ENCODE results near the gene LMO1.

LMO1 gene

DNA sequence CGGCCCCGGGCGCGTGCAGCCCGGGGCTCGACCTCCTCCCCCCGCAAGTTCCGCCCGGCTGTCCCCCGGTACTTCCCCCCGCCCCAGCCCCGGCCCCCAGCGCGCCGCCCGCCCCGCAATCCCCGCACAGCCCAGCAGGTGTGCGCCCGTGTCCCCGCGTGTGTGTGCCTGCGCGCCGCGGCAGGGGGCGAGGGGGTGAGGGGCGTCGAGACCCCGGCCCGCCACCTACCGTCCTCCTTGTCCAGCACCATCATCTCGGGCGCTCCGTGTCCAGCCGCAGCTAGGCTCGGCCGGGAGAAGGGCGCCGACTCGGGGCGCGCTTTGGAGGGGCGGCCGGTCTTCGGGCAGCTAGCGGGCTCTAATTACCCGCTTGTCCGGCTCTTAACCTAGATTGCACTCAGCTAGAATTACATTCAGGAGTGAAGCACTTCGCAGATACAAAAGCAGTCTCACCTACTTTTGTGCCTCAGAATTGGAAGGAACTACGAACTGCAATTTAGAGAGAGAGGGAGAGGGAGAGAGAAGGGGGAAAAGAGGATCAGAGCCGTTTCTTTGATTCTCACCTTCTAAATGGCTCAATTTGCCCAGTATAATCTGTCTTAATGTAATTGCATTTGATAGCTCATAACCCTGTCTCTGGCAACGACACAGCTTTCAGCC is 439 bp downstream of the LMO1 start:
- no peak for DNase-seq

DNA sequence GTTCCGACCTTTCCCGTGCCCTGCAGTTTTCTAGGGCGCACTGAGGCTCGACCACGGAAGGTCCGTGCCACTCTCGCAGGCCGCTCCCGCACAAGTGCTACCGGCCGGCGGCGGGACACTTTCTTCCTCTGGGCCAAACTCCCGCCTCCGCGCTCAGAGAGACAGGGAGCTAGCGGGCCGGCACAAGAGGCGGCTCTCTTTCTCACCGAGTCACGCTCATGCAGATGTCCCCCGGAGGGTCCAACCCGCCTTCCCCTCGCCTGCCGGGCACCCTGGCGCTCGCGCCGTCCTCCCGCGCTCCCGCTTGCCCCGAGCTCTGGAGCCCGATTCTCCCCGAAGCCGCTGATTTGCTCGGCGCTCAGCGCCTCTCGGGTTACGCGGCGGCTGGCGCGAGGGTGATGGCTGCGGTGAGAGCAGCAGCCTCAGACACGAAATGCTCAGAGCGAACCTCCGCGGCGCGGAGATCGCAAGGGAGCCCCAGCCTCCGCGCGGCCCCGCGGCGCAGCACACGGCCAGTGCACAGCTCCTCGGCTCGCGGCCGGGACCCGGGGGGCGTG is 1.0 kb downstream of the LMO1 start:
- peak; percentile 56 for DNase-seq

DNA sequence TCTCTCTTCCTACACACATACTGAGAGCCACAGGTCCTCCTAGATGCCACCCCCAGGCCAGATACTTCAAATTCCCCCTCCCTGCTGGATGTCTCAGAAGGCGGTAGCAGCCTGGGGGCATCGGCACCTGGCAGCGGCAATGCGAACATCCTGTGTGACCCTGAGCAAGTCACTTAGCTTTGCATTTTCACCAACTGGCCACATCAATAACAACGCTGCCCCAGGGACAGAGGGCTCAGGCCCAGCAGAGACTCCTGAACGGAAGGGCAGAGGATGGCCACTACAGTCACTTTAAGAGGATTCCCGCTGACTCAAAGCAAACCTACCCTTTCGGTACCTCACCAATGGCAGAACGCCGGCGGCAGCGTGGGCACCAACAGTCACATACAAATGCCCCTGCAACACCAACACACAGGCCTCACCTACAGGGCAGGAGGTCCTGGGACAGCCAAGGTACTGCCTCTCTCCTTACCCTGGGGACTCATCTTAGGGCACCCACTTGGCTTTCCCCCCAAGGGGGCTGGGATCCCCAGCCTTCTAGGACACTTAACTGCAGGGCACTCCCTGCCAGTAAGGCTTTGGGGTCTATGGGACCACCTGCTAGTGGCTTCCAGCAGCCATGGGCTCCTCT is 1.6 kb downstream of the LMO1 start:
- DNase-seq: no peak

DNA sequence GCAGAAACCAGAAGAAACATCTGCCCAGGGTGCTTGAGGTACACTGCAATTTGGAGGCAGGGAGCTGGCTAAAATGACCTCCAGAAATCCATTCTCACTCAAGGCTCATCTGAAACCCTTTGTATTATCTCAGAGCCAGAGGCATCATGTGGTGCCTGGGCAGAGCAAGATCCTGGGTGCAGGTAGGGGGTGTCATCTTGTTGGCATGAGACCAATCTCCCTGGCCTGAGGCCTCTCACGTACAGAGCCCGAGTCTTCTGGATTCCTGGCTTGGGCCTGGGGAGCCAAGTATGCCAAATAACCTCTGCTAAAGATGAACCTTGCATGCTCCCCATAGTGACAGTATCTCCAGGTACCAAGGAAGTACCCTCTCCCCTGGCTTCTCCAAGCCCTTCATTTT is 2.4 kb downstream of the LMO1 start:
- DNase-seq: no peak

DNA sequence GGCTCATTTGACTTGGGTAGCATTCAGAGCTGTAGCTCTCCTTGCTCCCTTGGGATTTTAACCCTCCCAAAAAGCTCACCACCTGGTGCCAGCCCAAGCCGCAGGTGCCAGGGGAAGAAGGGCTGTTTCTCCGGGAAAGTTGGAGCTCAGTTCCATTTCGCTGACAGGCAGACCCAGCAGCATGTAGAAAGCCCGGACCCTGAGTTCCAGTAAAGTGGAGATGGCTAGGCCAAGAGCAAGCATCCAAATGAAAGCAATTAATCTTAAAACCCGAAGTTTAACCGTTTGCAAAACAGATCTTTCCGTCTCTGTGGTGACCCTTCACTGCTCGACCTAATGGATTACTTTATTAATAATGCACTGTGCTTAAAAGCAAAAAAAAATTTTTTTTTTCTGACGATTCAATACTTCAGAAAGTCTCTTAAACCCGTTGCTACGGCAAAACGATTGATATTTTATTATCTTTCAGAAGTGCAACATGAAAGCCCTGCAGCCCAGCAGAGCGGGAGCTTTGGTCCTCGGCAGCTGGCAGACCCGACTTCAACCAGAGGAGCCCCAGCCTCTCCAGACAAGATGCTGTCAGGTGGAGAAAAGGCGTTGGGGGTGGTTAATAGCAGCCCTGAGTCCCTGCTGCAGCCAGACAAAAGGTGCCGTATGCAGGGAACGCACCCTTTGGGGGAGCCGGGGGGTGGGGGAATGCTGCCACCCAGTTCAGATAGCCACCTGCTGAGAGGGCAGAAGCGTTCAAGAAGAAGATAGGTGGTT is 3.3 kb downstream of the LMO1 start:
- no peak for DNase-seq

DNA sequence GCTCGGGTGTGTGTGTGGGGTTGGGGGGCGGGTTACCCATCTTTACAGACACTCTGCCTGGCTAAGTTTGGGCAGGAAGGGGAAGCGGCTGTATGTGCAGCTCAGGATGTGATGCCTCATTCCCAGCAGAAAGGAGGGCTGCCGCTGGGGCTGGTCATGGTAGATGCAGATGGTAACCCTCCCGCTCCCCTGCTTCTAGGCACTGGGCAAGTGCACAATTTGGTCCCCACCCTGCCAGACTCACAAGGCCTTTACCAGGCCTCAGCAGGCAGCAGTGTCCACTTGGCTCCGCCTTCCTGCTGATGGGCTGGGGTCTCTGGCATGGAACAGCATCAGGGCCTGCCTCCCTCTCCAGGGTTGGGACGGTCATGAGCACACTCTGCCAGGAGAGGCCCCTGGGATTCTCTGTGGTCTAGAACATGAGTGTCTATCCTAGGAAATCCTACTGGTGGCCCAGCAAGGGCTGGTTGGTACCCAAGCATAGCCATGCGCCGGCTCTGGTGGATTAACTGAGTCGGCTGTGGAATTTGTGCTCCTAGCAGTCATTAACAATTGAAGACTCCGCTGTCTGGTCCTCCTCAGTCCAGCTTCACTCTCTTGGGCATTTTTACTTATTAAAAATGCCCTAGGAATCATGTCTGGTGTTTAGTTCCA is 4.2 kb downstream of the LMO1 start:
- DNase-seq: no peak

DNA sequence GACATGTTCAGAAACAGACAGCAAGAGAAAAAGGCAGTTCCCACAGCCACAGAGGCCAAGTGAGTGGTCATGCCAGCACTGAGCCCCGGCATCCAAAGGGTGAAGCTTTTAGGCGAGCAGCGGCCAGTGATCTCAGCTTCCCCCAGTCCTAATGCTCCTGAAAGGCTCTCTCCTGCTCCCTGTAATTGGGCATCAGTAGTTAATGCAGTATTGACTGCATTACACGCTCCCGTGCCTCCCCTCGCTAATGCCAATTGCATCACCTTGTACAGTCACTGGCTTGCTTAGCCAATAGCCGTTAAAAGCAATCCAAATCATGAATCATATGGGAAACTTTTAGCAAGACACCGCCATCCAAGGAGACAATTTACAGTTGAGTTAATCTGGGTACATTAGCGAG is 4.9 kb downstream of the LMO1 start:
- peak; percentile 60 for DNase-seq

DNA sequence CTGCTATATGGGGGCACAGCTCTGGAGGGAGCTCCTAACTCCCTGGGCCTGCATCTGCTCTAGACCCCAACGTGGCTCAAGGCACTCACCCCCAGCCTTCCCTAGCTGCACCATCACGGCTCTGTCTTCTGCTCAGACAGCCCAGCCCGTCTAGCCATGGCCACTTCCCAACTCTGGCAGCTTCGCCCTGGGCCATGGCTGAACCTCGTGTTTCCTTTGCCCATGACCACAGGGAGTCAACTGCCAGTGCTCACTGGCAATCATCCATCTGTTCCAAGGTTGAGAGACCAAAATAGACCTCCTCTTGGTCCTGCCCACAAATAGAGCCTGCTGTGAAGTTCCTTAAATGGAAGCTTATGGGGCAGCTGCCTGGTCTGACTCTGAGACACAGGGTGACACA is 5.4 kb downstream of the LMO1 start:
- DNase-seq: no peak

DNA sequence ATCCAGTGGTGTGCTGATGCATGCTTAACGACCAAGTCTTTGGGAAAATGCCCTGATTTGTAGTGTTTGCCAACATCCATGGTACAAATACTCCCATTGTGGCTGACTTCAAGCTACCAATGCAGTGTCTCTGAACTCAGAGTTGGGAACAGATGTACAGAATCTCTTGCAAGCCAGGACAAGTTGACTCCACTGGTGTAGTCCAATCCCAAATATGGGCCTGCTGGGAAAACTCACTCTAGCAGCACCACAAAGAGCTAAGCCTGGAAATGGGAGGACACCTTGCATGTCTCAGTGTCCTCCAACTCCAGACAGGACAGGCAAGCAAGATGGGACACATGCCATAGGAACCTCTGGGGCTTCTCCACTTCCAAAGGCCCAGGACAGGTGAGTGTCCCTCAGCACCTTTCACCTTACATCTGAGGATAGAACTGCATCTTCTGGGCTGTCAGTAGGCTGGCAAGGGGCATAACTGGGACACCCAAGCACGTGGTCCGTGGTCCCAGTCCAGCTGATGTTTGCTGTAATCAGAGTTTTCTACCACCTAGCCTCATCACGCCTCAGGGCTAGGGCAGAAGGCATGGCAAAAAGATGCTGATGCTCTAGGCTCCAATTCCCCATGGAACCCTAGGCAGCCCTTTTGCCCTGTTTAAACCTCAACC is 6.5 kb downstream of the LMO1 start:
- no peak for DNase-seq

DNA sequence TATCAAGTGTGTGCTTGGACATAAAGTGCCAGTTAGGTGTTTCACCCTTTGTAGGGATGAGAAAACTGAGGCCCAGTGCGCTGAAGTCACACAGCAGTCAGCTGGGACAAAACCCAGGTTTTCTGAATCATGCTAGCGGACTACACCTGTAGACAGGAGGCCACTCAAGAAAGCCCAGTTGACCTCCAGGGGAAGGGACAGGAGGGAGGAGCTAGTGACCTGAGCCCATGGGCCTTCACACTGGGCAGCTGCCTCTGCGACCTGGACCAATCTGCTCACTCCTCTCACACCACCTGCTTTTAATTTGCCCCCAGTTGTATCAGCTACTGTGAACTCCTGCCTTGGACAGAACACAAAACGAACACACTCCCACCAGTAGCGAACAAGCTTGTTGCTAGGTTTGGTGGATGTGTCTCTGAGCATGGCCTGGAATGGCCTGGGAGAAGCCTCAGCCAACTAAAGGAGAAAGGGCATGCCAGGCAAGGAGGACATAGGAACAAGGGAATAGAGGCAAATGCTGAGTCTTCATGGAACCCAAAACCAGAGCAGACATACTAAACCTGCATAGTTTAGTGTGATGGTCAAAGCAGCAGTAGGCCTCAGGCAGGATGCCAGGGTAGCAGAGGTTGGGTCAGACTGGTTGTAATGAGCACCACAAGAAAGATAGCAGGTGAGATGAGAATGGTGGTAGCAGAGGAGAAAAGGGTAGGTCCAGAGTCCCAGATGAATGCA is 7.2 kb downstream of the LMO1 start:
- no peak for DNase-seq

DNA sequence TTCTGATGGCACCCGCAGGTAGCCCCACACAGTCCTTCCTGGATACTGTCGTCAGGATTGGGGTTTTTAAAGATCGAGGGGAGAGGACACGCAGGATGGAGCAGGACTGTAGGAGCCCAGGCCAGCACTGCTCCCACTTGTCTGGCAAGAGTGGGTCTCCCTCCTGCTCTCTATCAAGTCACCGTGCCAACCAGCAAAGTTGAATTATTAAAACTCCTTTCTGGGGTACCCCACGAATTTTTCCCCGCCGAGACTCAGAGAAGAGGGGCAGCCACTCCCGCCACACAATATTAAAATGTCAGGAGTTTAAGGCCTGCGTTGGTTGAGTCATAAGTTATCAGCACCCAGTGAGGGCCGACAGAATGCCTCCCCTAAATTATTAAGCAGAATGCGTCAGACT is 10.1 kb downstream of the LMO1 start:
- no peak for DNase-seq

DNA sequence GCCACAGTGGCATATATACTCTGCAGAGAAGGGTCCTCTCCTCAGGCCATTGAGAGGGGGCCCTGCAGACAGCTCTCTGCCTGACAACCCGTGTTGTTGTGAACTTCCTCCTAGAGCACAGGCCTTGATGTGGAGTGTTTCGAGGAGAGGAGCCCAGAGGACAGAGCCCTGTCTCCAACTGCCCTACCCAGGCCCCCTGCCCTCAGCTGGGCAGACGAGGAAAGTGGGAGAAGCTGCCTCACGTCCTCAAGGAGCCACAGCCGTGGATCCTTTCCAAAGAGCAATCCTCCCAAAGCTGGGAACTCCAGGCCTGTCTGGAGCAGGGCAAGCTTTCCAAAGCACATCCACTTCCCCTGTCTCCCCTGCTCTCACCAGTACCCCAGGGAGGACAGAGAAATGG is 10.7 kb downstream of the LMO1 start:
- no peak for DNase-seq

DNA sequence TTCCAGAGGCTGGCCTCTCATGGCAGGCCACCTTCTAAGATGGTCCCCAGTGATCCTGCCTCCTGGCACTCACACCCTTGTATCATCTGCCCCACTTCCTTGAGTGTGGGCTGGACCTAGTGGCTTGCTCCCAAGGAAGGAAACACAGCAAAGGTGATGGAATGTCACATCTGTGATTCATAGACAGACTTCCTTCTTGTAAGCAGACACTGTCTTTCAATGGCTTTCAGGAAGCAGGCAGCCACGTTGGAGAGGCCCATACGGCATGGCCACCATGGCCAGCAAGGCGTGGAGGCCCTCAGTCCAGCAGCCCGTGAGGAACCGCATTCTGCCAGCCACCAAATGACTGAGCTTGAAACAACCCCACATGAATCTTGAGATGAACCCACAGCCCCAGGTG is 11.3 kb downstream of the LMO1 start:
- no peak for DNase-seq

DNA sequence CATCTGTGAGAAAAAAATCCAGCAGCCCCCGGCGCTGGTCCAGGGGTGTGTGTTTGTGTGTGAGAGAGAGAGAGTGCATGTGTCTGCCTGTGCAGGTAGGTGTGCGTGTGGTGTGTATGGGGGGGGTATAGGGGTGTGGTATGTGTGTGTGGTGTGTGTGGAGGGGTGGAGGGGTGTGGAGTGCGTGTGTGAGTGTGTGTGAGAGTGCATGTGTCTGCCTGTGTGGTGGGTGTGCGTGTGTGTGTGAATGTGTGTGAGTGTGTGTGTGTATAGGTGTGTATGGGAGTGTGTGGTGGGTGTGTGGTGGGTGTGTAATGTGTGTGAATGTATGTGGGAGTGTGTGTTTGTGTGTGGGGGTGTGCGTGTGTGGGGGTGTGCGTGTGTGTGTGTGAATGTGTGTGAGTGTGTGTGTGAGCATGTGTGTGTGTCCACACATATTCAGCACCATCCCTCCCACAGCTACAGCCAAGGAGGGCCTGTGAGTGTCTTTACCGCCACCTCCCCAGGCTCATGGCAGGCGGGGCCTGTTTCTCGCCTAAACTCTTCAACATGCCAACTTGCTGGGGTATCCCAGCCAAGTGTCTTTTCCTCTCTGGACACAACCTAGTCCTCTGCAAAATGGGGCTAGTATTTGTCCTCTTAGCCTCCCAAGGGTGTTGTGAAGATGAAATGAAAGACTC is 11.9 kb downstream of the LMO1 start:
- no peak for DNase-seq

DNA sequence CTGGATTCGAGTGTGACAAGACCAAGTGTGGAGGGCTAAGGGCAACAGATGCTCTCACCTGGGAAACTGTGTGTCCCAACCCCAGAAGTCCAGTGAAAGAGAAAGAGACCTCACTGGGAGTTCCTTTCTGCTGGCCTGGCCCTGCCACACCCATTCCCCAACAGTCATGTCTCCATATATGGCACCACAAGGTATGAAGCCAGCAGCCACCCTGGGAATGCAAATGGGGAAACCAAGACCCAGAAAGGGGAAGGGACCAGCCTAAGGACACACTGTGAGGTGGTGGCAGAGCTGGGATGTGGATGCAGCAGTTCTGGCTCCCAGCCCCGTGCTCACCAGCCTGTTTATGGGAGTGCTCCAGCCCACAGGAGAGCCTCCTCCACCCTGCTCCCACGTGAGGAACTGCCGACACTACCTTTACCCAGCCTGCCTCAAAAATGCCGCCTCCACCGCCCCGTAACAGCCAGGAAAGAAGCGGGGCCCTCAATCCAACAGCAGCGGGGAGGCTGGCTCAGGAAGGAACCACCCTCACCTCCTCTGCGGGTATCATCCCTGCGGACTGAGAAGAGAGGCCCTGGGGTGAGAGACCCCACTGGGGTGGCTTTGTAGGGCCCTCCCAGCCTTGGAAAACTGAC is 12.6 kb downstream of the LMO1 start:
- DNase-seq: no peak

DNA sequence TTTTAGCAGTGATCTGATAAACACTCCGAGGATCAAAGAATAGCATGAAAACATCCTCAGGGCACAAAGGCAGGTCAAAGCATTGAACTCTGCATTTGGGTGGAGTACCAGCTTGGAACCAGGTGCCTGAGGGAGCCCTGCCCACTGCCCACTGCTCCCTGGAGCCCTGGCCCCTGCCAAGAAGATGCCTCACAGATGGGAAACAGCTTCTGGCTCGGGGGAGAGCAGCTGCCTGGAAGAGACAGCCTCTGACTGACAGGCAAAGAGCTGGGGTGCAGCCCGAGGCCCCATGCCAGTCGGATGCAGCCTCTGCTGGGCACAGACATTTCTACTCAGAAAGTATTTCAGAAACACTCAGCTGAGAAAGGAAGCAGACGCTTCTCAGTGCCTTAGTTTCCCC is 13.2 kb downstream of the LMO1 start:
- no peak for DNase-seq

DNA sequence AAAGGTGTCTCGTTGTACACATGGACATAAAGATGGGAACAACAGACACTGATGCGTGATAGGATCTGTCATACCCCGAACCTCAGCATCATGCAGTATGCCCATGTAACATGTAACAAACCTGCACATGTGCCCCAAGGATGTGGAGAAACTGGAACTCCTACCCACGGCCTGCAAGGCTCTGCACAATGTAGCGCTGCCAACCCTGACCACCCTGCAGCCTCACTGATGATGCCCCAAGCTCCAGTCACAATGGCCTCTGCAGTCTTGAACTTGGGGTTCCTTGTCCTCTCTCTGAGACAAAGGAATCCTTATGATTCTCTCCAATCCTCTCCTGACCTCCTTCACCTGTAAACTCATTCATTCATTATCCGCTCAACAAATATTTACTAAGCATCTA is 14.2 kb downstream of the LMO1 start:
- no peak for DNase-seq

DNA sequence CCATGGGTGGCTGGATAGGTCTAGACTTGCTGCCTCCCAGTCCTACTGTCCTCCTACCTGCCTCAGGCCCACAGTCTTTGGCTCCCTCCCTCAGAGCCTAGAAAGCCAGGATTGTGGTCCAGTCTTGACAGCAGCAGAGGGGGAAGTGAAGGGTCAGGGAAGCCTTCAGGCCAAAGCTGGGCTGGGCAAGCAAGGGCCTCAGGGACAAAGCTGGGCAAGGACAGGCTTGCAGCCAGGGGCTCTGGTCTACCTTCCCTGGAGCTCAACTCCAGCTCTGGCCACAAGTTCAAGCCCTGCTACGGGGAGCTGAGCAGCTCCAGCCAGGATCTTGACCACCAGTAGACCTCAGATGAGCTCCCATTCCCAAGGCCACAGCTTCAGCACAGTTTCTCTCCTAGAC is 14.9 kb downstream of the LMO1 start:
- no peak for DNase-seq

DNA sequence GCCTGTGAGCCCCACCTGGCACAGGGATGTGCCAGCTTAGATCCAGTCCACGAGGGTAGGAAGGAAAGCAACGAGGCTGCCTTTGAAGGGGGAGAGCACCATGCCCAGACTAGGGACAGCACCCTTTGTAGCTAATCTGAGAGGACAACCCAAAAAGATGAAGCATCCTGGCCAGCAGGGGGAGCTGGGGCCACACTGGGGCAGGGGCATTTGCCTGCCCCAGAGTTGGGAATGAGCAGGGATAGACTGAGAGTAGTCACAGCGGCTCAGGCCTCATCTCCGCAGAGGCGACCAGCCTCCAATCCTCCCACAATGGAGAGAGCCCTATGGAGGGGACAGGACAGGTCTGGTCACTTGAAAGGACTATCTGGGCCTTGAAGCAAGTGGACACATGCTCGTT is 16.4 kb downstream of the LMO1 start:
- DNase-seq: no peak

DNA sequence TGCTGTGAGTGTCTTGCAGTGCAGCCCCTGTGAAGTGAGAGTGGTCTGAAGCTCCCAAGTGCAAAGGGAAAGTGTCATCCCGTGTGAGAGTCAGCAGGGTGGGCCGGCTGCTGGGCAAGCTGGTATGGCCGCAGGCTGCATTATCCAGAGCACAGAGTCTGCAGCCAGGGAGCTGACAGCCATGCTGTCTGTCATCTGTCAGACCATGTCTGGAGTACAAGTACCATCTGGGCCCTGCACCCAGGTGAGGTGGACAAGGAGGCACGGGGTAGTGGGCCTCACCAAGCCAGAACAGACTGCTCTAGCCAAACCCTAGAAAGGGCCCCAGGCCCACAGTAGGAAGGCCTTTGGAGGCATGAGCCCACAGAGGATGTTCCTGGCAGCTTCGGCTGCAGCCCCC is 20.2 kb downstream of the LMO1 start:
- DNase-seq: no peak

Measured in fibroblast of skin of abdomen (primary cell).